Osteocyte (in vitro differentiated cells): ENCODE data around the gene STAM2. TPM values are rescaled to one million over a fixed set of nuclear protein-coding genes. Genes with fewer than 3 reads are reported as not detected.

Experiments used
- DNase-seq: peaks from one replicate; pipeline ENCODE4 v3.0.0; 2021; ENCODE audit warnings: mixed read lengths; ENCODE audit not compliant: unreplicated experiment; ENCODE audit errors: extremely low spot score
- H3K27ac Mint-ChIP-seq: one replicate; pipeline ENCODE4 v1.8.0; 2021; ENCODE audit warnings: mild to moderate bottlenecking, mixed read lengths; ENCODE audit not compliant: unreplicated experiment
- H3K27me3 Mint-ChIP-seq: one replicate; pipeline ENCODE4 v1.8.0; 2021; ENCODE audit warnings: mixed read lengths; ENCODE audit not compliant: unreplicated experiment
- H3K36me3 Mint-ChIP-seq: one replicate; pipeline ENCODE4 v1.8.0; 2021; ENCODE audit warnings: mixed read lengths; ENCODE audit not compliant: unreplicated experiment
- H3K4me1 Mint-ChIP-seq: one replicate; pipeline ENCODE4 v1.8.0; 2021; ENCODE audit warnings: mixed read lengths; ENCODE audit not compliant: unreplicated experiment
- H3K4me3 Mint-ChIP-seq: one replicate; pipeline ENCODE4 v1.8.0; 2021; ENCODE audit warnings: mild to moderate bottlenecking, moderate library complexity, mixed read lengths; ENCODE audit not compliant: unreplicated experiment
- H3K9me3 Mint-ChIP-seq: one replicate; pipeline ENCODE4 v1.8.0; 2021; ENCODE audit warnings: mixed read lengths; ENCODE audit not compliant: unreplicated experiment
- total RNA-seq: library from RNA; stranded (reverse); gene quantifications from 2 replicates; pipeline ENCODE4 v1.2.1, GENCODE V29; 2021
- TF ChIP-seq, protein P1 (sequence below): fragments of 200-600 bp; sonication (generic); IDR thresholded peaks from 2 replicates; pipeline ENCODE4 v1.5.0; 2021; ENCODE audit warnings: antibody characterized with exemption, mild to moderate bottlenecking, moderate library complexity

STAM2 gene
- total RNA-seq, 1 donor from 2014 or later, result 43.0 TPM

- Mint-ChIP-seq H3K4me3 (no peak overlapping the region), H3K4me1 (no peaks in the 10 kb centered on the region), H3K27me3 (peaks cover 7% of the 10 kb centered on the region), H3K9me3 (no peaks in the 10 kb centered on the region), H3K36me3 (no peaks in the 10 kb centered on the region), H3K27ac (no peak overlapping the region)
- DNase-seq, result no peak
- TF ChIP-seq, protein P1, sequence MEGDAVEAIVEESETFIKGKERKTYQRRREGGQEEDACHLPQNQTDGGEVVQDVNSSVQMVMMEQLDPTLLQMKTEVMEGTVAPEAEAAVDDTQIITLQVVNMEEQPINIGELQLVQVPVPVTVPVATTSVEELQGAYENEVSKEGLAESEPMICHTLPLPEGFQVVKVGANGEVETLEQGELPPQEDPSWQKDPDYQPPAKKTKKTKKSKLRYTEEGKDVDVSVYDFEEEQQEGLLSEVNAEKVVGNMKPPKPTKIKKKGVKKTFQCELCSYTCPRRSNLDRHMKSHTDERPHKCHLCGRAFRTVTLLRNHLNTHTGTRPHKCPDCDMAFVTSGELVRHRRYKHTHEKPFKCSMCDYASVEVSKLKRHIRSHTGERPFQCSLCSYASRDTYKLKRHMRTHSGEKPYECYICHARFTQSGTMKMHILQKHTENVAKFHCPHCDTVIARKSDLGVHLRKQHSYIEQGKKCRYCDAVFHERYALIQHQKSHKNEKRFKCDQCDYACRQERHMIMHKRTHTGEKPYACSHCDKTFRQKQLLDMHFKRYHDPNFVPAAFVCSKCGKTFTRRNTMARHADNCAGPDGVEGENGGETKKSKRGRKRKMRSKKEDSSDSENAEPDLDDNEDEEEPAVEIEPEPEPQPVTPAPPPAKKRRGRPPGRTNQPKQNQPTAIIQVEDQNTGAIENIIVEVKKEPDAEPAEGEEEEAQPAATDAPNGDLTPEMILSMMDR, result no peak
Measured at GRCh38 chr2:152083202-152083875, 92.2 kb downstream of the STAM2 start.

GRCh38 chr2:152078662-152079061, 96.9 kb downstream of the STAM2 start:
- Mint-ChIP-seq H3K36me3 (no peaks in the 10 kb centered on the region), H3K4me1 (no peaks in the 10 kb centered on the region), H3K27ac (no peak overlapping the region), H3K9me3 (no peaks in the 10 kb centered on the region), H3K4me3 (no peak overlapping the region), H3K27me3 (no peaks in the 10 kb centered on the region)
- DNase-seq, result no peak
- TF ChIP-seq, protein P1, result no peak

GRCh38 chr2:152078023-152078422, 97.5 kb downstream of the STAM2 start:
- no peak overlapping the region for H3K4me3 Mint-ChIP-seq
- H3K9me3 Mint-ChIP-seq, result no peaks in the 10 kb centered on the region
- TF ChIP-seq, protein P1, result no peak
- H3K27me3 Mint-ChIP-seq, result no peaks in the 10 kb centered on the region
- H3K27ac Mint-ChIP-seq, result no peak overlapping the region
- DNase-seq, result no peak
- H3K4me1 Mint-ChIP-seq, result no peaks in the 10 kb centered on the region
- no peaks in the 10 kb centered on the region for H3K36me3 Mint-ChIP-seq

DNA sequence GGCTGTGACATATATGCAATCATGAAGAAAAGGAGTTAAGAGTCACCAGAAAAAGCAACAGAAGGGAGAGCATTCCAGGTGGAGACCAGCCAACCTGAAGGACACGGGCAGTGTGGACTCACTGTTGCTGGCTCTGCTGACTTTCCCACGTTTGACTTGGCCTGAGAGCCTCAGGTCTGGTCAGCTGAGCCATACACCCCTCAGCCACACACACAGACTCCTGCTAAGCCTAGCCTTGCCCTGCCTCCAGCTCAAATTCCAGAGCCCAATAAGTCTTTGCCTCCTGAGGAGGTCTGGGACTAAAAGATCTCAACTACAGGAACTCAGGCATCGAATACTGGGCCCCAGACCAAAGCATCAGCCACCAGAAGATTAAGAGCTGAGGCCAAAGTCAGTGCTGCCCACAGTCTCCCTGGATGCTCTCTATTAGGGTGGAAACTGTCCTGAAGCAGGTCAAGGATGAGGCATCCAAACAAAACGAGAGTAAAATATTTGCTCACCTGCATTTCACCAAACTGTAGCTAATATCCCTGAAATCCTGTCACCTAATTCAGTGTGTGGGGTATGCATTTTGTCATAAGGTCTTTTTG, 100.0 kb downstream of the STAM2 start:
- Mint-ChIP-seq H3K4me1 (peaks cover 5% of the 10 kb centered on the region), H3K27ac (no peak overlapping the region), H3K36me3 (no peaks in the 10 kb centered on the region), H3K27me3 (no peaks in the 10 kb centered on the region), H3K9me3 (no peaks in the 10 kb centered on the region), H3K4me3 (no peak overlapping the region)
- no peak for DNase-seq
- TF ChIP-seq, protein P1, result no peak

DNA sequence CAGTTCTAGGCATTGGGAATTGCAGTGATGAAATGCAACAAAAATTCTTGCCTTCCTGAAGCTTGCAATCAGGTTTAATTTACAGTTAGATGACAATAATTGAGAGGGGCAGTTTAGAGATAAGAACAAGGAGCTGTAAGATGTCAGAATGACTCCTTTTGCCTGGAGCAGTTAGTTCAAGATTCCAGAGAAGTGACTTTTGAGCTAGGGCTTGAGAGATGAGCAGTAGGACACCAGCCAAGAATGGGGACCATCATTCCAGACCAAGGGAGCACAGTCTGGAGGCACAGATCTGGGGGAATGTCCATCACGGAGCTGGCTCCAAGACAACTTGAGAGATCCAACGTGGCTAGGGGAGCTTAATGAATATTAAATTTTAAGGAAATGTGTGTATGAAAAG, 103.6 kb downstream of the STAM2 start:
- Mint-ChIP-seq H3K4me3 (no peak overlapping the region), H3K36me3 (no peaks in the 10 kb centered on the region), H3K9me3 (no peaks in the 10 kb centered on the region), H3K27ac (peak overlapping the region; percentile 60), H3K27me3 (no peaks in the 10 kb centered on the region), H3K4me1 (peaks cover 5% of the 10 kb centered on the region)
- no peak for DNase-seq
- TF ChIP-seq, protein P1, result no peak
